HG02759 (cell line): ENCODE measurements around the gene SCGB3A1.

Source experiments
- ATAC-seq: cut with Tn5 transposase; IDR thresholded peaks from one replicate; pipeline ENCODE4 v1.9.1; 2021; ENCODE audit warnings: mild to moderate bottlenecking, moderate library complexity; ENCODE audit not compliant: unreplicated experiment

The SCGB3A1 gene

GRCh38 chr5:180606215-180606785, 15.0 kb upstream of the SCGB3A1 start:
- ATAC-seq = no peak

- no peak for ATAC-seq
These were observed 14.4 kb upstream of the SCGB3A1 start for GRCh38 chr5:180605554-180606214.

GRCh38 chr5:180604271-180604670, 13.0 kb upstream of the SCGB3A1 start:
- no peak for ATAC-seq

GRCh38 chr5:180603076-180603594, 11.8 kb upstream of the SCGB3A1 start:
- ATAC-seq = no peak

- no peak for ATAC-seq
These were observed 11.3 kb upstream of the SCGB3A1 start for GRCh38 chr5:180602481-180603075.

- ATAC-seq = no peak
These were observed 10.5 kb upstream of the SCGB3A1 start for GRCh38 chr5:180601591-180602480.

GRCh38 chr5:180600554-180601041, 9.3 kb upstream of the SCGB3A1 start:
- ATAC-seq = no peak

GRCh38 chr5:180599981-180600553, 8.8 kb upstream of the SCGB3A1 start:
- ATAC-seq = no peak

GRCh38 chr5:180599590-180599914, 8.3 kb upstream of the SCGB3A1 start:
- no peak for ATAC-seq

- no peak for ATAC-seq
These were observed 7.7 kb upstream of the SCGB3A1 start for GRCh38 chr5:180598797-180599589.

GRCh38 chr5:180598316-180598701, 7.0 kb upstream of the SCGB3A1 start:
- no peak for ATAC-seq

- no peak for ATAC-seq
These were observed 5.5 kb upstream of the SCGB3A1 start for GRCh38 chr5:180596668-180597231.

- ATAC-seq = no peak
These were observed 4.9 kb upstream of the SCGB3A1 start for GRCh38 chr5:180596115-180596667.

GRCh38 chr5:180595381-180596114, 4.2 kb upstream of the SCGB3A1 start:
- ATAC-seq = no peak

GRCh38 chr5:180595046-180595379, 3.7 kb upstream of the SCGB3A1 start:
- ATAC-seq = no peak

- ATAC-seq = no peak
These were observed 3.2 kb upstream of the SCGB3A1 start for GRCh38 chr5:180594311-180595045.

GRCh38 chr5:180593446-180594206, 2.3 kb upstream of the SCGB3A1 start:
- no peak for ATAC-seq
